ENCODE data around the gene KIFC1. TPM values are rescaled to one million over a fixed set of nuclear protein-coding genes. Genes with fewer than 3 reads are reported as not detected.
A peak's percentile ranks its signal among the peaks of the same experiment; 100 is the strongest.

The KIFC1 gene
- total RNA-seq, 2 donors from 2014 or later = 52.9 to 115 TPM

GRCh38 chr6:33458676-33459075 is 67.1 kb downstream of the KIFC1 start:
- Mint-ChIP-seq H3K9me3 (no peaks in the 10 kb centered on the region), H3K27ac (peak overlapping the region in 1 of 2 donors; percentile 22), H3K4me3 (no peak overlapping the region), H3K4me1 (ENCODE audit: low read depth in 2 of 2) (peaks cover 17 to 19% of the 10 kb centered on the region in 2 donors), H3K27me3 (no peaks in the 10 kb centered on the region), H3K36me3 (no peaks in the 10 kb centered on the region)
- ATAC-seq (no peak), DNase-seq (ENCODE audit: low spot score) (no peak)

- H3K36me3 Mint-ChIP-seq = no peaks in the 10 kb centered on the region
- no peak for ATAC-seq
- H3K27ac Mint-ChIP-seq = no peak overlapping the region
These were observed 67.6 kb downstream of the KIFC1 start for GRCh38 chr6:33459226-33459625.

More at GRCh38 chr6:33459226-33459625, 67.6 kb downstream of the KIFC1 start:
- DNase-seq (ENCODE audit: low spot score) = no peak
- Mint-ChIP-seq H3K4me3 (no peak overlapping the region), H3K4me1 (ENCODE audit: low read depth in 2 of 2) (peaks cover 13 to 15% of the 10 kb centered on the region in 2 donors), H3K9me3 (no peaks in the 10 kb centered on the region), H3K27me3 (no peaks in the 10 kb centered on the region)

Other genes with a start within 250 kb of the KIFC1 start
- gene COL11A2, start 199.4 kb upstream of the KIFC1 start, total RNA-seq = 1 to 10 TPM; 1.1 to 1.3 TPM
- gene RXRB, start 191.2 kb upstream of the KIFC1 start, total RNA-seq = 10 to 100 TPM; 43.9 to 50.4 TPM
- gene SLC39A7, start 191.0 kb upstream of the KIFC1 start, total RNA-seq = 100 to 1,000 TPM in 1 of 2 donors, 10 to 100 TPM in 1; 91.5 to 102 TPM
- gene HSD17B8, start 187.2 kb upstream of the KIFC1 start, total RNA-seq = 1 to 10 TPM; 3.3 to 6.2 TPM
- gene RING1, start 183.3 kb upstream of the KIFC1 start, total RNA-seq = 10 to 100 TPM; 31.1 to 35.5 TPM
- 10 to 100 TPM; 48.6 to 76.5 TPM for gene VPS52, start 119.9 kb upstream of the KIFC1 start, total RNA-seq
- gene RPS18, start 119.7 kb upstream of the KIFC1 start, total RNA-seq = 1,000 to 10,000 TPM; 1,431 to 1,446 TPM
- gene B3GALT4, start 114.7 kb upstream of the KIFC1 start, total RNA-seq = 10 to 100 TPM; 10.1 to 11.2 TPM
- 100 to 1,000 TPM in 1 of 2 donors, 10 to 100 TPM in 1; 81.8 to 148 TPM for gene WDR46, start 102.6 kb upstream of the KIFC1 start, total RNA-seq
- gene PFDN6, start 102.2 kb upstream of the KIFC1 start, total RNA-seq = 10 to 100 TPM; 72.0 to 76.8 TPM
- 10 to 100 TPM; 38.1 to 51.4 TPM for gene RGL2, start 92.9 kb upstream of the KIFC1 start, total RNA-seq
- gene TAPBP, start 77.7 kb upstream of the KIFC1 start, total RNA-seq = 100 to 1,000 TPM; 243 to 346 TPM
- 10 to 100 TPM in 1 of 2 donors, 1 to 10 TPM in 1; 6.9 to 13.2 TPM for gene ZBTB22, start 74.1 kb upstream of the KIFC1 start, total RNA-seq
- gene DAXX, start 68.9 kb upstream of the KIFC1 start, total RNA-seq = 10 to 100 TPM; 80.5 to 99.5 TPM
- 10 to 100 TPM; 46.5 to 66.6 TPM for gene PHF1, start 19.2 kb downstream of the KIFC1 start, total RNA-seq
- 100 to 1,000 TPM; 106 to 156 TPM for gene CUTA, start 26.3 kb downstream of the KIFC1 start, total RNA-seq
- gene SYNGAP1, start 28.2 kb downstream of the KIFC1 start, total RNA-seq = 10 to 100 TPM; 17.7 to 77.0 TPM
- gene ZBTB9, start 62.8 kb downstream of the KIFC1 start, total RNA-seq = 10 to 100 TPM; 10.9 to 25.4 TPM
- gene BAK1, start 188.5 kb downstream of the KIFC1 start, total RNA-seq = 100 to 1,000 TPM; 101 to 103 TPM
- gene ITPR3, start 229.5 kb downstream of the KIFC1 start, total RNA-seq = 10 to 100 TPM; 27.6 to 77.6 TPM